GM19099 (cell line): ENCODE data around the gene NPIPA7.
"Not testable (repeated sequence)": the region's sequence is repeated elsewhere in the genome, so short reads cannot be mapped to it uniquely, and the experiment has no call there.

Source experiments
- POLR2A ChIP-seq: IDR thresholded peaks from 3 replicates; pipeline ENCODE4 v1.6.1; 2011; ENCODE audit warnings: low read depth; ENCODE audit not compliant: insufficient read length; ENCODE audit errors: extremely low read depth

The NPIPA7 gene

DNA sequence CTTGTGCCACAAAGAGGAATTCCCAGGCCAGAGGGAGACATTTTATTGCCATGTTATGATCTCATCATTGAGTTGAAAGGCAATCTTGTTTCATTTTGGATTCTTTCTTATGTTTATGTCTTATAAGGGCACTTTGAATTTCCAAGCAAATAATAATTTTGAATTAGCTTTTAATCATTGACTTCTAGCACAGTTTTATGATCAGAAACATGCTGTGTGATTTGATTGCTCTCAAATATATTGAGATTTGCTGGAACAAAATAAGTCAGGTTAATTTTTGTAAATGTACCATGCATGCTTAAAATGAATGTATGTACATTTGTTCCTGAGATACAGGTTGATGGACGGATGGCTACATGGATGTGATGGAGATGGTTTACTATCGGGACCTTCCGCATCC is at the start of gene NPIPA7:
Gene NPIPA7 (plus strand): TSS at position 301 of the 400 bp plus-strand sequence. CDS start 105 bp downstream, outside the sequence.
- TF ChIP-seq POLR2A = not testable (repeated sequence)
